ENCODE results near the gene DBR1.

Gene DBR1

DNA sequence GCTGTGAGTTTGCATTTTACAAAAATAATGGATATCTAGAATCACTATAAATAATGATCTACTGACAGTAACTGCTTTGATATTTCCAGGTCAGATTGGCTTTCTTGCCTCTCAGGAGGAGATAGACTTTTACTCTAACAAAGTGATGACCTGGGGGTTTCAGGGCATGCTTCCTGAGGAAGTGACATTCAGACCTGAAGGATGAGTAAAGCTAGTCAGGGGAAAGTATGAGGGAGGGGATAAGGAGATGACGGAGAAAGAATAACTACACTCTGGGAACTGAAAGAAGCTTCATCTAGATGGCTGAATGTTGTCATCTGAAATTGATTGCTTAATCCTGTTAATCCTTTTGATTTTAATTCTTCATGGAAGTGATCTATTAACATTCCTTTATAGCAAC lies 44.5 kb upstream of the DBR1 start:
- Histone ChIP-seq H3K4me3 (no peak overlapping the region), H3K27me3 (no peaks in the 10 kb centered on the region), H3K27ac (no peak overlapping the region), H3K4me1 (peaks cover 0 to 37% (median 7%) of the 10 kb centered on the region in 4 donors), H3K9me3 (no peaks in the 10 kb centered on the region), H3K36me3 (peaks cover 10 to 16% (median 15%) of the 10 kb centered on the region in 3 donors)
- TF ChIP-seq, protein P1, sequence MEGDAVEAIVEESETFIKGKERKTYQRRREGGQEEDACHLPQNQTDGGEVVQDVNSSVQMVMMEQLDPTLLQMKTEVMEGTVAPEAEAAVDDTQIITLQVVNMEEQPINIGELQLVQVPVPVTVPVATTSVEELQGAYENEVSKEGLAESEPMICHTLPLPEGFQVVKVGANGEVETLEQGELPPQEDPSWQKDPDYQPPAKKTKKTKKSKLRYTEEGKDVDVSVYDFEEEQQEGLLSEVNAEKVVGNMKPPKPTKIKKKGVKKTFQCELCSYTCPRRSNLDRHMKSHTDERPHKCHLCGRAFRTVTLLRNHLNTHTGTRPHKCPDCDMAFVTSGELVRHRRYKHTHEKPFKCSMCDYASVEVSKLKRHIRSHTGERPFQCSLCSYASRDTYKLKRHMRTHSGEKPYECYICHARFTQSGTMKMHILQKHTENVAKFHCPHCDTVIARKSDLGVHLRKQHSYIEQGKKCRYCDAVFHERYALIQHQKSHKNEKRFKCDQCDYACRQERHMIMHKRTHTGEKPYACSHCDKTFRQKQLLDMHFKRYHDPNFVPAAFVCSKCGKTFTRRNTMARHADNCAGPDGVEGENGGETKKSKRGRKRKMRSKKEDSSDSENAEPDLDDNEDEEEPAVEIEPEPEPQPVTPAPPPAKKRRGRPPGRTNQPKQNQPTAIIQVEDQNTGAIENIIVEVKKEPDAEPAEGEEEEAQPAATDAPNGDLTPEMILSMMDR (IDR thresholded peaks at IDR 0.05), result no peak
- intact Hi-C loops (cut with DNase I; ENCODE audit: low total_unique reads), result no loop called here
- DNase-seq, result no peak

DNA sequence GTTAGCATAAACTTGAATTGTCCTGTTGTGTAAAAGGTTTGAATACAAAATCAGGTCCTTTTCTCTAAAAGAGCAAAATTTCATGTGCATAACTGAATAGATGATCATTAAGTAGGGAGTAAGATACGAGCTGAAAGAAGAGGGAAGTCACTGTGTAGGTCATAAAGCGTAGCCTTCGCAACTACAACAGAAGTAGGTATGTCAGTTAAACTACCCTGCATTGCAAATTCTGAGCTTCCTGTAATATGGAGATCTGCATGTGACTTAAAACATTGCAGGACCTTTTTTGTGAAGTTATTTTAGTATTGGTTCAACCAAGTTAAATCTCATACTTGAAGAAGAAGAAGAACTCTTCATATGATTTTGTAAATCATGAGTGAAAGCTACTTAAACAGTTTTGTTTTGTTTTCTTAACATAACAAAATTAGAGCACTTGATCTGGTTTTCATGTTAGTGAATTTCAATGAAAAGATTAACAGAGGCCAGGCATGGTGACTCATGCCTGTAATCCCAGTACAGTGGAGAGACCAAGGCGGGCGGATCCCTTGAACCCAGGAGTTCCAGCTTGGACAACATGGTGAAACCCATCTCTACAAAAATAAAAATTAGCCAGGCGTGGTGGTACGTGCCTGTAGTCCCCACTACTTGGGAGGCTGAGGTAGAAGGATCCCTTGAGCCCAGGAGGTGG lies 38.8 kb upstream of the DBR1 start:
- Histone ChIP-seq H3K36me3 (peaks cover 0 to 14% (median 4%) of the 10 kb centered on the region in 3 donors), H3K9me3 (no peaks in the 10 kb centered on the region), H3K4me1 (peaks cover 0 to 15% (median 0%) of the 10 kb centered on the region in 4 donors), H3K4me3 (no peak overlapping the region), H3K27me3 (no peaks in the 10 kb centered on the region), H3K27ac (no peak overlapping the region)
- intact Hi-C loops (cut with DNase I; ENCODE audit: low total_unique reads), result no loop called here
- no peak for DNase-seq
- TF ChIP-seq, protein P1 (IDR thresholded peaks at IDR 0.05), result no peak

DNA sequence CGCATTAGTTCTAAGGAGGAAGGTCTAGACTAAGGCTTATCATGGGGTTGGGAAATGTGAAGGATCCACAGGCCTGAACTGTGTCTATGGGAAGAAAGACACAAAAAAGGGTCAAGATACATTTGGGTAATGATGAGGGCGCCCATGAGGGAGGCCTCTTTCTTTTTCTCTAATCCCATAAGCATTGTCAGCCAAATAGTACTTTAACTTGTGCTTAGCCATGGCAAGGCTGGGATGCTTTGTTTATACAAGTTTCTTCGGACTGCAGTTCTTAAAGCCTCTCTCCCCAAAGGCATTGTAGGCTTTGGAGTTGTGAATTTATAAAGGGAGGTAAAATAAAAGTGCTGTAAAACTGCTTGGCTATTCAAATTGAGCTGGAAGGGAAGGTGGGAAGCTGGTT lies 35.8 kb upstream of the DBR1 start:
- Histone ChIP-seq H3K36me3 (peaks cover 0 to 14% (median 4%) of the 10 kb centered on the region in 3 donors), H3K27me3 (no peaks in the 10 kb centered on the region), H3K9me3 (no peaks in the 10 kb centered on the region), H3K27ac (no peak overlapping the region), H3K4me3 (no peak overlapping the region), H3K4me1 (peaks cover 0 to 18% (median 3%) of the 10 kb centered on the region in 4 donors)
- intact Hi-C loops (cut with DNase I; ENCODE audit: low total_unique reads), result no loop called here
- TF ChIP-seq, protein P1 (IDR thresholded peaks at IDR 0.05), result no peak
- DNase-seq, result no peak

DNA sequence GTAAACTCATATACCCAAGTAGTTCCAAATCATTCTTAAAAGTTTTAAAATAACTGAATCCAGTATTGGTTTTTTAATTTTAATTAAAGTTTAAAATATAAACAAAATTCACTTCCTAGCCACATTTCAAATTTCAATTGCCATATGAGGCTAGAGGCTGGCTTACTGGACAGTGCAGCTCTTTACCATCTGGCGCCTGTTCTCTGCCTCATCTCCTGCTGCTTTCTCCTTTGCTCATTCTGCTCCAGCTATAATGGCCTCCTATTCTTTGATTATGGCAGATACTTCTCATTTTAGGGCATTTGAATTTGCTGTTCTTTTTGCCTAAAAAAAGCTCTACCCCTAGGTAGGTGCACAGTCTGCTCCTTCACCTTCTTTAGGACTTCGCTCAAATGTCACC lies 31.5 kb upstream of the DBR1 start:
- no peak overlapping the region for H3K4me3 ChIP-seq
- no peaks in the 10 kb centered on the region for H3K27me3 ChIP-seq
- DNase-seq, result no peak
- no peaks in the 10 kb centered on the region for H3K36me3 ChIP-seq
- TF ChIP-seq, protein P1 (IDR thresholded peaks at IDR 0.05), result no peak
- H3K4me1 ChIP-seq, result peaks cover 0 to 33% (median 8%) of the 10 kb centered on the region in 4 donors
- intact Hi-C loops (cut with DNase I; ENCODE audit: low total_unique reads), result no loop called here
- H3K27ac ChIP-seq, result no peak overlapping the region
- no peaks in the 10 kb centered on the region for H3K9me3 ChIP-seq

DNA sequence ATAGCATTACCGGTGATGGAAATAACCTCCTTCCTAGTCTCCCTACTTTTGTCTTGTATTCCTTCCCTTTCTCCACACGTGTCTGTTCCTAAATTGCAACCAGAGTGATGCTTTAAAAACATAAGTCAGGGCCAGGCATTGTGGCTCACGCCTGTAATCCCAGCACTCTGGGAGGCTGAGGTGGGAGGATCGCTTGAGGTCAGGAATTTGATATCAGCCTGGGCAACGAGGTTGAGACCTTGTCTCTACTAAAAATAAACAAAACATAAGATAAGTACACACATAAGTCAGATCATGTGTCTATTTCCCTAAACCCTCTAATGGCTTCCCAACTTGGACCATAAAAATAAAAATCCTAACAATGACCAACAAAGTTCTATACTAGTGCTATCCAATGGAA lies 30.8 kb upstream of the DBR1 start:
- TF ChIP-seq, protein P1 (IDR thresholded peaks at IDR 0.05), result no peak
- Histone ChIP-seq H3K9me3 (no peaks in the 10 kb centered on the region), H3K36me3 (no peaks in the 10 kb centered on the region), H3K4me3 (no peak overlapping the region), H3K27ac (no peak overlapping the region), H3K27me3 (no peaks in the 10 kb centered on the region), H3K4me1 (peaks cover 0 to 31% (median 8%) of the 10 kb centered on the region in 4 donors)
- no peak for DNase-seq
- intact Hi-C loops (cut with DNase I; ENCODE audit: low total_unique reads), result no loop called here
